Measurements from ENCODE around the gene SYT10. TPM values are rescaled to one million over a fixed set of nuclear protein-coding genes. Genes with fewer than 3 reads are reported as not detected.

The SYT10 gene
- total RNA-seq, 1 experiment from 2014 or later: 1.7 TPM

DNA sequence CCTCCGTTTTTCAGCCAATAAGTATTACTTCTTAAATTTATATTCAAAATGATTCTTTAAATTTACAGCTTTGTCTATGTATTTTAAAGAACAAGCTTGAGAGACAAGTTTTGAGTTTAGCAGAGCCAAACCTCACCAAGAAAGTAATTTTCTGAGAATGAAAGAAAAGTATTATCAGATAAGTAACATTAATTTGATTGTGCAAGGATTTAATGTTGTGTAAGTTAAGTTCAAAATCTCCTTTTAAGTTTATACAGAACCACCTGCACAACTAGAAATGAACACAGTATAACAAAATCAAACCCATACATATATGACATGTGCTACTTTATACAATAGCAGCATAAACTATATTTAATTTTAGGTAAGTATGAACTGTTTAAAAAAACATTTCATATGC is 63.5 kb downstream of the SYT10 start (continued):
- TF ChIP-seq, protein P1, sequence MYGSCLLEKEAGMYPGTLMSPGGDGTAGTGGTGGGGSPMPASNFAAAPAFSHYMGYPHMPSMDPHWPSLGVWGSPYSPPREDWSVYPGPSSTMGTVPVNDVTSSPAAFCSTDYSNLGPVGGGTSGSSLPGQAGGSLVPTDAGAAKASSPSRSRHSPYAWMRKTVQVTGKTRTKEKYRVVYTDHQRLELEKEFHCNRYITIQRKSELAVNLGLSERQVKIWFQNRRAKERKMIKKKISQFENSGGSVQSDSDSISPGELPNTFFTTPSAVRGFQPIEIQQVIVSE (CRISPR knock-in tag; IDR thresholded peaks at IDR 0.05; ENCODE audit: borderline replicate concordance): no peak
- no peak for TF ChIP-seq ETV6 (CRISPR knock-in tag; IDR thresholded peaks at IDR 0.05)
- TF ChIP-seq TEAD4 (CRISPR knock-in tag; IDR thresholded peaks at IDR 0.05): no peak

DNA sequence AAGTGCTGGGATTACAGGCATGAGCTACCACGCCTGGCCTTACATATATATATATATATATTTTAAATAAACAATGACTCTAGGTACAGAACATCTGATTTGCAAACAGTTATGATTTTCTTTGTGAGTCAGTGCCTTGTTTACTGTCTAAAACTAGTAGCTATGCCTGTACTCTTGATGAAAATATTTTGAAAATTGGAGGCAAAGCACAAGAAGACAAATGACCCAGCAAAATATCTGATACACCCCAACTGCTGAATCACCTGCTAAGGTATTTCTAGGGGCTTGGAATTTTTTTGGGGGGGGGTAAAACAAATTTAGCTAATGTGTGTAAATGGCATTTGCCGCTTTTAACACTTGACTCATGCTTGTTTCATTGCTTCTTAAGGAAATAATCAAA is 69.3 kb downstream of the SYT10 start:
- DNase-seq (ENCODE audit: low spot score): no peak
- Mint-ChIP-seq H3K27me3 (ENCODE audit: low read depth) (no peaks in the 10 kb centered on the region; the same call in 1 of the 2 replicates), H3K27ac (no peak overlapping the region), H3K4me3 (no peak overlapping the region), H3K9me3 (peaks cover 4% of the 10 kb centered on the region), H3K36me3 (peaks cover 2% of the 10 kb centered on the region; the same call in 1 of the 2 replicates), H3K4me1 (no peaks in the 10 kb centered on the region)
- CTCF ChIA-PET: no interaction called here
- TF ChIP-seq, protein P2, sequence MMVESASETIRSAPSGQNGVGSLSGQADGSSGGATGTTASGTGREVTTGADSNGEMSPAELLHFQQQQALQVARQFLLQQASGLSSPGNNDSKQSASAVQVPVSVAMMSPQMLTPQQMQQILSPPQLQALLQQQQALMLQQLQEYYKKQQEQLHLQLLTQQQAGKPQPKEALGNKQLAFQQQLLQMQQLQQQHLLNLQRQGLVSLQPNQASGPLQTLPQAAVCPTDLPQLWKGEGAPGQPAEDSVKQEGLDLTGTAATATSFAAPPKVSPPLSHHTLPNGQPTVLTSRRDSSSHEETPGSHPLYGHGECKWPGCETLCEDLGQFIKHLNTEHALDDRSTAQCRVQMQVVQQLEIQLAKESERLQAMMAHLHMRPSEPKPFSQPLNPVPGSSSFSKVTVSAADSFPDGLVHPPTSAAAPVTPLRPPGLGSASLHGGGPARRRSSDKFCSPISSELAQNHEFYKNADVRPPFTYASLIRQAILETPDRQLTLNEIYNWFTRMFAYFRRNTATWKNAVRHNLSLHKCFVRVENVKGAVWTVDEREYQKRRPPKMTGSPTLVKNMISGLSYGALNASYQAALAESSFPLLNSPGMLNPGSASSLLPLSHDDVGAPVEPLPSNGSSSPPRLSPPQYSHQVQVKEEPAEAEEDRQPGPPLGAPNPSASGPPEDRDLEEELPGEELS (CRISPR knock-in tag; IDR thresholded peaks at IDR 0.05): no peak
- TF ChIP-seq ZNF396 (CRISPR knock-in tag; IDR thresholded peaks at IDR 0.05; ENCODE audit: borderline replicate concordance) (no peak), NFE2L1 (CRISPR knock-in tag; IDR thresholded peaks at IDR 0.05) (no peak), HMGA2 (CRISPR knock-in tag; IDR thresholded peaks at IDR 0.05) (no peak), MXD4 (CRISPR knock-in tag; IDR thresholded peaks at IDR 0.05; ENCODE audit: borderline replicate concordance) (no peak), NR2C2 (CRISPR knock-in tag; IDR thresholded peaks at IDR 0.05) (no peak), ELF4 (CRISPR knock-in tag; IDR thresholded peaks at IDR 0.05; ENCODE audit: low read depth) (no peak)
- TF ChIP-seq, protein P3, sequence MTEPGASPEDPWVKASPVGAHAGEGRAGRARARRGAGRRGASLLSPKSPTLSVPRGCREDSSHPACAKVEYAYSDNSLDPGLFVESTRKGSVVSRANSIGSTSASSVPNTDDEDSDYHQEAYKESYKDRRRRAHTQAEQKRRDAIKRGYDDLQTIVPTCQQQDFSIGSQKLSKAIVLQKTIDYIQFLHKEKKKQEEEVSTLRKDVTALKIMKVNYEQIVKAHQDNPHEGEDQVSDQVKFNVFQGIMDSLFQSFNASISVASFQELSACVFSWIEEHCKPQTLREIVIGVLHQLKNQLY (CRISPR knock-in tag; IDR thresholded peaks at IDR 0.05): no peak
- POLR2A ChIA-PET: no interaction called here
- no peak for ATAC-seq

DNA sequence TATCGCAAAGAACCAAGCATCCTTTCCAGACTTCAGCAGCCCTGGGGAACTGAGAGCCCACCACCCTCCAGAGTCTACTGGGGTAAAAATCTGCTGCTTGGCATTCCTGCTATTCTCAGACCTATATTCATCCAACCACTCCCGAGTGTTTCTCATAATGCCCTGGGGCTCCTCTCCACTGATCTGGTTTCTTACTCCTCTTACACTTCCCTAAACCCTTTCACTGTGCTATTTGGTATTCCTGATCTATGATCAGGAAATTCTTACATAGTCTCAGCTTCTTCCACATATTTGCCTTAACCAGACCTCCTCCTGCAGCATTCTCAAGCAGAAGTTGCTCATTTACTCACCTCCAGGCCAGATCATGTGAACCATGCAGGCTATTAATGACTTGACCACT is 82.4 kb downstream of the SYT10 start:
- ATAC-seq (no peak), DNase-seq (ENCODE audit: low spot score) (no peak)
- Mint-ChIP-seq H3K4me1 (no peaks in the 10 kb centered on the region), H3K27ac (no peak overlapping the region), H3K4me3 (no peak overlapping the region), H3K9me3 (no peaks in the 10 kb centered on the region), H3K27me3 (ENCODE audit: low read depth) (no peaks in the 10 kb centered on the region), H3K36me3 (no peaks in the 10 kb centered on the region)
- ChIA-PET CTCF (no interaction called here), POLR2A (no interaction called here)
- TF ChIP-seq, protein P4, sequence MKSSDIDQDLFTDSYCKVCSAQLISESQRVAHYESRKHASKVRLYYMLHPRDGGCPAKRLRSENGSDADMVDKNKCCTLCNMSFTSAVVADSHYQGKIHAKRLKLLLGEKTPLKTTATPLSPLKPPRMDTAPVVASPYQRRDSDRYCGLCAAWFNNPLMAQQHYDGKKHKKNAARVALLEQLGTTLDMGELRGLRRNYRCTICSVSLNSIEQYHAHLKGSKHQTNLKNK (CRISPR knock-in tag; IDR thresholded peaks at IDR 0.05): no peak
- TF ChIP-seq, protein P5, sequence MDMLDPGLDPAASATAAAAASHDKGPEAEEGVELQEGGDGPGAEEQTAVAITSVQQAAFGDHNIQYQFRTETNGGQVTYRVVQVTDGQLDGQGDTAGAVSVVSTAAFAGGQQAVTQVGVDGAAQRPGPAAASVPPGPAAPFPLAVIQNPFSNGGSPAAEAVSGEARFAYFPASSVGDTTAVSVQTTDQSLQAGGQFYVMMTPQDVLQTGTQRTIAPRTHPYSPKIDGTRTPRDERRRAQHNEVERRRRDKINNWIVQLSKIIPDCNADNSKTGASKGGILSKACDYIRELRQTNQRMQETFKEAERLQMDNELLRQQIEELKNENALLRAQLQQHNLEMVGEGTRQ (CRISPR knock-in tag; IDR thresholded peaks at IDR 0.05): no peak
- TF ChIP-seq EMX1 (CRISPR knock-in tag; IDR thresholded peaks at IDR 0.05) (no peak), ETV6 (CRISPR knock-in tag; IDR thresholded peaks at IDR 0.05) (no peak), TEAD1 (CRISPR knock-in tag; IDR thresholded peaks at IDR 0.05) (no peak), SP1 (CRISPR knock-in tag; conservative IDR thresholded peaks at IDR 0.05) (no peak), IRF2 (CRISPR knock-in tag; IDR thresholded peaks at IDR 0.05; ENCODE audit: borderline replicate concordance, low read depth) (no peak)
- TF ChIP-seq, protein P6, sequence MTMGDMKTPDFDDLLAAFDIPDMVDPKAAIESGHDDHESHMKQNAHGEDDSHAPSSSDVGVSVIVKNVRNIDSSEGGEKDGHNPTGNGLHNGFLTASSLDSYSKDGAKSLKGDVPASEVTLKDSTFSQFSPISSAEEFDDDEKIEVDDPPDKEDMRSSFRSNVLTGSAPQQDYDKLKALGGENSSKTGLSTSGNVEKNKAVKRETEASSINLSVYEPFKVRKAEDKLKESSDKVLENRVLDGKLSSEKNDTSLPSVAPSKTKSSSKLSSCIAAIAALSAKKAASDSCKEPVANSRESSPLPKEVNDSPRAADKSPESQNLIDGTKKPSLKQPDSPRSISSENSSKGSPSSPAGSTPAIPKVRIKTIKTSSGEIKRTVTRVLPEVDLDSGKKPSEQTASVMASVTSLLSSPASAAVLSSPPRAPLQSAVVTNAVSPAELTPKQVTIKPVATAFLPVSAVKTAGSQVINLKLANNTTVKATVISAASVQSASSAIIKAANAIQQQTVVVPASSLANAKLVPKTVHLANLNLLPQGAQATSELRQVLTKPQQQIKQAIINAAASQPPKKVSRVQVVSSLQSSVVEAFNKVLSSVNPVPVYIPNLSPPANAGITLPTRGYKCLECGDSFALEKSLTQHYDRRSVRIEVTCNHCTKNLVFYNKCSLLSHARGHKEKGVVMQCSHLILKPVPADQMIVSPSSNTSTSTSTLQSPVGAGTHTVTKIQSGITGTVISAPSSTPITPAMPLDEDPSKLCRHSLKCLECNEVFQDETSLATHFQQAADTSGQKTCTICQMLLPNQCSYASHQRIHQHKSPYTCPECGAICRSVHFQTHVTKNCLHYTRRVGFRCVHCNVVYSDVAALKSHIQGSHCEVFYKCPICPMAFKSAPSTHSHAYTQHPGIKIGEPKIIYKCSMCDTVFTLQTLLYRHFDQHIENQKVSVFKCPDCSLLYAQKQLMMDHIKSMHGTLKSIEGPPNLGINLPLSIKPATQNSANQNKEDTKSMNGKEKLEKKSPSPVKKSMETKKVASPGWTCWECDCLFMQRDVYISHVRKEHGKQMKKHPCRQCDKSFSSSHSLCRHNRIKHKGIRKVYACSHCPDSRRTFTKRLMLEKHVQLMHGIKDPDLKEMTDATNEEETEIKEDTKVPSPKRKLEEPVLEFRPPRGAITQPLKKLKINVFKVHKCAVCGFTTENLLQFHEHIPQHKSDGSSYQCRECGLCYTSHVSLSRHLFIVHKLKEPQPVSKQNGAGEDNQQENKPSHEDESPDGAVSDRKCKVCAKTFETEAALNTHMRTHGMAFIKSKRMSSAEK (CRISPR knock-in tag; IDR thresholded peaks at IDR 0.05; ENCODE audit: borderline replicate concordance): no peak
- TF ChIP-seq, protein P7, sequence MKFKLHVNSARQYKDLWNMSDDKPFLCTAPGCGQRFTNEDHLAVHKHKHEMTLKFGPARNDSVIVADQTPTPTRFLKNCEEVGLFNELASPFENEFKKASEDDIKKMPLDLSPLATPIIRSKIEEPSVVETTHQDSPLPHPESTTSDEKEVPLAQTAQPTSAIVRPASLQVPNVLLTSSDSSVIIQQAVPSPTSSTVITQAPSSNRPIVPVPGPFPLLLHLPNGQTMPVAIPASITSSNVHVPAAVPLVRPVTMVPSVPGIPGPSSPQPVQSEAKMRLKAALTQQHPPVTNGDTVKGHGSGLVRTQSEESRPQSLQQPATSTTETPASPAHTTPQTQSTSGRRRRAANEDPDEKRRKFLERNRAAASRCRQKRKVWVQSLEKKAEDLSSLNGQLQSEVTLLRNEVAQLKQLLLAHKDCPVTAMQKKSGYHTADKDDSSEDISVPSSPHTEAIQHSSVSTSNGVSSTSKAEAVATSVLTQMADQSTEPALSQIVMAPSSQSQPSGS (CRISPR knock-in tag; IDR thresholded peaks at IDR 0.05; ENCODE audit: borderline replicate concordance, low read depth): no peak
- TF ChIP-seq, protein P8, sequence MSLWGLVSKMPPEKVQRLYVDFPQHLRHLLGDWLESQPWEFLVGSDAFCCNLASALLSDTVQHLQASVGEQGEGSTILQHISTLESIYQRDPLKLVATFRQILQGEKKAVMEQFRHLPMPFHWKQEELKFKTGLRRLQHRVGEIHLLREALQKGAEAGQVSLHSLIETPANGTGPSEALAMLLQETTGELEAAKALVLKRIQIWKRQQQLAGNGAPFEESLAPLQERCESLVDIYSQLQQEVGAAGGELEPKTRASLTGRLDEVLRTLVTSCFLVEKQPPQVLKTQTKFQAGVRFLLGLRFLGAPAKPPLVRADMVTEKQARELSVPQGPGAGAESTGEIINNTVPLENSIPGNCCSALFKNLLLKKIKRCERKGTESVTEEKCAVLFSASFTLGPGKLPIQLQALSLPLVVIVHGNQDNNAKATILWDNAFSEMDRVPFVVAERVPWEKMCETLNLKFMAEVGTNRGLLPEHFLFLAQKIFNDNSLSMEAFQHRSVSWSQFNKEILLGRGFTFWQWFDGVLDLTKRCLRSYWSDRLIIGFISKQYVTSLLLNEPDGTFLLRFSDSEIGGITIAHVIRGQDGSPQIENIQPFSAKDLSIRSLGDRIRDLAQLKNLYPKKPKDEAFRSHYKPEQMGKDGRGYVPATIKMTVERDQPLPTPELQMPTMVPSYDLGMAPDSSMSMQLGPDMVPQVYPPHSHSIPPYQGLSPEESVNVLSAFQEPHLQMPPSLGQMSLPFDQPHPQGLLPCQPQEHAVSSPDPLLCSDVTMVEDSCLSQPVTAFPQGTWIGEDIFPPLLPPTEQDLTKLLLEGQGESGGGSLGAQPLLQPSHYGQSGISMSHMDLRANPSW (CRISPR knock-in tag; conservative IDR thresholded peaks at IDR 0.05; ENCODE audit: low read depth): no peak
- TF ChIP-seq, protein P1 (CRISPR knock-in tag; IDR thresholded peaks at IDR 0.05; ENCODE audit: borderline replicate concordance): no peak
